Stomach (tissue), 4 donors: ENCODE data around the gene LRSAM1.

Source experiments
- CTCF ChIP-seq, 7 experiments: fragments of 450-650 bp in 4 of 7; fragments of 200-600 bp in 3 of 7; sonication (generic) in 3 of 7; IDR thresholded peaks; one replicate each; pipeline ENCODE4 v1.5.1; 2016 to 2019; ENCODE audit warnings: antibody characterized with exemption in 7 of 7, control low read depth in 2 of 7, mild to moderate bottlenecking in 1 of 7
- EP300 ChIP-seq: sonication (generic); formaldehyde crosslinking; IDR thresholded peaks from one replicate; pipeline ENCODE4 v1.6.1; 2017; ENCODE audit warnings: antibody characterized with exemption
- POLR2A ChIP-seq, 4 donors: fragments of 450-650 bp; IDR thresholded peaks; one replicate each; pipeline ENCODE4 v1.6.1; 2016; ENCODE audit warnings: antibody characterized with exemption in 4 of 4, control low read depth in 2 of 4, mild to moderate bottlenecking in 1 of 4, moderate library complexity in 1 of 4
- POLR2AphosphoS5 ChIP-seq, 3 donors: sonication (generic); formaldehyde crosslinking; IDR thresholded peaks; one replicate each; pipeline ENCODE4 v1.6.1; 2016; ENCODE audit warnings: antibody characterized with exemption in 3 of 3

DNA sequence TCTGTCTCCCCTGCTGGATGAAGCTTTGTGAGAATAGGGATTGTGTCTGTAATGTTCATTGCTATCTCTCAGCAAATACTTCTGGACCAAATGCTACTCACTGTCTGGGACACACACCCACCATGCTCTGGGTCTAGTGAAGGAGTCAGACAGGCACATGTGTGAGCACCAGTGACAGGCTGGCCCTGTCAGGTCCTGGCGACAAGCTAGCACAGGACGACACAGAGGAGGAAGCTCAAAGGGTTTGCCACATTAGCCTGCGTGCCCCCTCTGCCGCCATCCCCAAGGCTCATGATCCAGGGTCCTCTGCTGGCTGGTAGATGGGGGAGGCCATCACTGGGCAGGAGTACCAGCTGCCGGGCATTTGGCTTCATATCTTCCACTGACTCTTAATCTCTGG is 23.3 kb downstream of the LRSAM1 start:
- TF ChIP-seq CTCF (IDR thresholded peaks at IDR 0.05): no peak
- TF ChIP-seq POLR2AphosphoS5 (IDR thresholded peaks at IDR 0.05): no peak
- no peak for TF ChIP-seq POLR2A (IDR thresholded peaks at IDR 0.05)
- no peak for TF ChIP-seq EP300
